Adrenal gland (tissue), 5 donors: Measurements from ENCODE around the gene GYG2.
A peak's percentile ranks its signal among the peaks of the same experiment; 100 is the strongest.

Experiments
- CTCF ChIP-seq, 6 experiments: fragments of 450-650 bp in 4 of 6; fragments of 200-600 bp in 2 of 6; sonication (generic) in 1 of 6; IDR thresholded peaks; 1 replicate in 5 of 6; 2 replicates in 1 of 6; pipeline versions ENCODE4 v1.5.1 to v1.8.0; 2016 to 2021; ENCODE audit warnings: antibody characterized with exemption in 6 of 6, mild to moderate bottlenecking in 2 of 6, moderate library complexity in 1 of 6
- POLR2A ChIP-seq, 2 donors: fragments of 450-650 bp; IDR thresholded peaks; one replicate each; pipeline ENCODE4 v1.6.1; 2017; ENCODE audit warnings: antibody characterized with exemption in 2 of 2, mild to moderate bottlenecking in 2 of 2, moderate library complexity in 1 of 2
- donor health status: DM: no; HTN: no; CAD: no.

GRCh38 chrX:2928583-2929434 is 100.1 kb downstream of the GYG2 start, which contains the start of gene ARSD:
- TF ChIP-seq CTCF (IDR thresholded peaks at IDR 0.05): no peak
- peak; percentile 83 to 90 for TF ChIP-seq POLR2A (IDR thresholded peaks at IDR 0.05)
